Body of pancreas (tissue), 4 donors: ENCODE measurements around the gene FAM184B. TPM values are rescaled to one million over a fixed set of nuclear protein-coding genes. Genes with fewer than 3 reads are reported as not detected.

Experiments
- ATAC-seq: fragments of 150-250 bp; one replicate; pipeline ENCODE4 v1.9.1; 2016
- DNase-seq, 4 donors: peaks; one replicate each; pipeline ENCODE4 v3.0.0-alpha.2; 2019
- H3K27ac ChIP-seq, 4 donors: fragments of 200-600 bp; sonication (generic); 1 replicate in 3 of 4; 2 replicates in 1 of 4; pipeline versions ENCODE4 v1.5.1 to v1.6.1; 2016 to 2019; ENCODE audit warnings: mild to moderate bottlenecking in 1 of 4, mixed read lengths in 1 of 4, moderate library complexity in 1 of 4
- H3K27me3 ChIP-seq, 2 donors: fragments of 200-600 bp; sonication (generic); one replicate each; pipeline ENCODE4 v1.6.0; 2016; ENCODE audit warnings: mild to moderate bottlenecking in 1 of 2
- H3K36me3 ChIP-seq, 2 donors: fragments of 200-600 bp; sonication (generic); replicated peaks in 1 of 2; 2 replicates each; pipeline ENCODE4 v1.5.1; 2016; ENCODE audit warnings: low read depth in 2 of 2; ENCODE audit not compliant: insufficient read depth in 1 of 2
- H3K4me1 ChIP-seq: fragments of 200-600 bp; sonication (generic); one replicate; pipeline ENCODE4 v1.6.0; 2016
- H3K4me3 ChIP-seq, 2 donors: fragments of 200-600 bp; sonication (generic); 1 replicate in 1 of 2; 2 replicates in 1 of 2; pipeline ENCODE4 v1.5.1; 2016 to 2019
- H3K9me3 ChIP-seq, 3 donors: fragments of 200-600 bp; sonication (generic); 1 replicate in 2 of 3; 2 replicates in 1 of 3; pipeline ENCODE4 v1.5.1; 2016
- POLR2A ChIP-seq, 3 donors: fragments of 450-650 bp; IDR thresholded peaks; one replicate each; pipeline ENCODE4 v1.6.1; 2016; ENCODE audit warnings: antibody characterized with exemption in 3 of 3, mild to moderate bottlenecking in 2 of 3
- WGBS, 2 donors: methylation state at CpG; one replicate each; pipeline ENCODE4 v1.1.5; 2017; 5-methylcytosine and 5-hydroxymethylcytosine counted together
- intact Hi-C: fragments of 100-400 bp; cut with DNase I; formaldehyde crosslinking; loops from one replicate; pipeline ENCODE4 v1.15.1; 2023
- total RNA-seq, 2 donors: library from RNA; depleted of rRNA; stranded (reverse); fragments of >200 nt; gene quantifications; one replicate each; pipeline ENCODE4 v1.1.0, GENCODE V29; 2016
- TF ChIP-seq, protein P1 (sequence below), 7 experiments: fragments of 450-650 bp in 4 of 7; fragments of 200-600 bp in 3 of 7; sonication (generic) in 3 of 7; IDR thresholded peaks; one replicate each; pipeline ENCODE4 v1.5.1; 2016 to 2019; ENCODE audit warnings: antibody characterized with exemption in 7 of 7

Gene FAM184B
- total RNA-seq, 2 donors from 2014 or later, result not detected

DNA sequence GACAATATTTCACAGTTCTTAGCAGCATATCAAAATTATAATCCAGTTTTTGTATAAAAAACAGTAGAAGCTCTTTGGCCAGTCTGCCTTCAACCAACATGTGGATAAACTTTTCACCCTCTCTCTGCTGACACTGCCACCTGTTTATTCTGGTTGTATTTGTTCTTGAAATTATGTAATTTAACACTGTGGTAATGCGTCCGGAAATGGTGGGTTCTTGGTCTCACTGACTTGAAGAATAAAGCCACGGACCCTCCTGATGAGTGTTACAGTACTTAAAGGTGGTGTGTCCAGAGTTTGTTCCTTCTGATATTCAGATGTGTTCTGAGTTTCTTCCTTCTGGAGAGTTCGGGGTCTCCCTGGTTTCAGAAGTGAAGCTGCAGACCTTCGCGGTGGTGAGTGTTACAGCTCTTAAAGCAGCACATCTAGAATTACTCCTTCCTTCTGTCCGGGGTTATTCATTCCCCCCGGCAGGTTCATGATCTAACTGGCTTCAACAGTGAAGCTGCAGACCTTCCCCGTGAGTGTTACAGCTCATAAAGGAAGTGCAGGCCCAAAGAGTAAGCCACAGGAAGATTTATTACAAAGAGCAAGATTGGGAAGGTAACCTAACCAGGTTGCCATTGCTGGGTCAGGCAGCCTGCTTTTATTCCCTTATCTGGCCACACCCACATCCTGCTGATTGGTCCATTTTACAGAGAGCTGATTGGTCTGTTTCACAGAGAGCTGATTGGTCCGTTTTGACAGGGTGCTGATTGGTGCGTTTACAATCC, 15.7 kb downstream of the FAM184B start:
- ATAC-seq, result no peak

DNA sequence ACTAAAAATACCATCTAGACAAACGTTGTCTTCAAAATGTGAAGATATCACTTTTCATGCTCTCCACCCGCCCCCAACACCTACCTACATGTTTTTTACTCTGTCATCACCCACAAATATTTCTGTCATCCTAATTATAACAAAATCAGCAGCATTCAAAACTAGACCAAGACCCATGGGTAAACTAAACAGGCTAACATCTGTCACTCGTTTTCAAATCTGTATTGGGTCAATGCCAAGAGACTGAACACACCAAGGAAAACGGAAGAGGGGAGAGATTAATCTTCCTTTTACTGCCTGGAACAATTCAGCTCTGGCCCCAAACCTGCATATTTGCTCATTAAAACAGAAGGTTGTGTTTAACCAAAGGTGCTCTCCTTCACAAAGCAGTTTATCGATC, 17.5 kb downstream of the FAM184B start:
- DNase-seq, result no peak
- H3K27me3 ChIP-seq, result no peaks in the 10 kb centered on the region
- no peak overlapping the region for H3K4me3 ChIP-seq
- intact Hi-C loops, result no loop called here
- ATAC-seq, result no peak
- TF ChIP-seq, protein P1, sequence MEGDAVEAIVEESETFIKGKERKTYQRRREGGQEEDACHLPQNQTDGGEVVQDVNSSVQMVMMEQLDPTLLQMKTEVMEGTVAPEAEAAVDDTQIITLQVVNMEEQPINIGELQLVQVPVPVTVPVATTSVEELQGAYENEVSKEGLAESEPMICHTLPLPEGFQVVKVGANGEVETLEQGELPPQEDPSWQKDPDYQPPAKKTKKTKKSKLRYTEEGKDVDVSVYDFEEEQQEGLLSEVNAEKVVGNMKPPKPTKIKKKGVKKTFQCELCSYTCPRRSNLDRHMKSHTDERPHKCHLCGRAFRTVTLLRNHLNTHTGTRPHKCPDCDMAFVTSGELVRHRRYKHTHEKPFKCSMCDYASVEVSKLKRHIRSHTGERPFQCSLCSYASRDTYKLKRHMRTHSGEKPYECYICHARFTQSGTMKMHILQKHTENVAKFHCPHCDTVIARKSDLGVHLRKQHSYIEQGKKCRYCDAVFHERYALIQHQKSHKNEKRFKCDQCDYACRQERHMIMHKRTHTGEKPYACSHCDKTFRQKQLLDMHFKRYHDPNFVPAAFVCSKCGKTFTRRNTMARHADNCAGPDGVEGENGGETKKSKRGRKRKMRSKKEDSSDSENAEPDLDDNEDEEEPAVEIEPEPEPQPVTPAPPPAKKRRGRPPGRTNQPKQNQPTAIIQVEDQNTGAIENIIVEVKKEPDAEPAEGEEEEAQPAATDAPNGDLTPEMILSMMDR (IDR thresholded peaks at IDR 0.05), result no peak
- TF ChIP-seq POLR2A (IDR thresholded peaks at IDR 0.05), result no peak
- H3K9me3 ChIP-seq, result no peaks in the 10 kb centered on the region
- H3K36me3 ChIP-seq, result no peaks in the 10 kb centered on the region
- H3K4me1 ChIP-seq, result no peaks in the 10 kb centered on the region
- no peak overlapping the region for H3K27ac ChIP-seq
- 32 to 44% methylated on average over 5 of the region's 5 CpGs for WGBS, 2 donors

More for the DNA sequence above, 15.7 kb downstream of the FAM184B start:
- TF ChIP-seq, protein P1 (IDR thresholded peaks at IDR 0.05), result no peak
- TF ChIP-seq POLR2A (IDR thresholded peaks at IDR 0.05), result no peak
- no peaks in the 10 kb centered on the region for H3K4me1 ChIP-seq
- WGBS, 2 donors, result 72 to 81% methylated on average over 11 of the region's 11 CpGs
- no peak for DNase-seq
- no peaks in the 10 kb centered on the region for H3K36me3 ChIP-seq
- intact Hi-C loops, result no loop called here
- H3K9me3 ChIP-seq, result no peaks in the 10 kb centered on the region
- H3K27me3 ChIP-seq, result no peaks in the 10 kb centered on the region
- no peak overlapping the region for H3K4me3 ChIP-seq
- no peak overlapping the region for H3K27ac ChIP-seq

GRCh38 chr4:17763416-17763815, 18.0 kb downstream of the FAM184B start:
- ATAC-seq, result no peak
- intact Hi-C loops, result no loop called here
- no peaks in the 10 kb centered on the region for H3K36me3 ChIP-seq
- TF ChIP-seq, protein P1 (IDR thresholded peaks at IDR 0.05), result no peak
- TF ChIP-seq POLR2A (IDR thresholded peaks at IDR 0.05), result no peak
- H3K27ac ChIP-seq, result no peak overlapping the region
- no peaks in the 10 kb centered on the region for H3K27me3 ChIP-seq
- no peaks in the 10 kb centered on the region for H3K4me1 ChIP-seq
- 44 to 47% methylated on average over 3 of the region's 3 CpGs for WGBS, 2 donors
- no peak for DNase-seq
- no peak overlapping the region for H3K4me3 ChIP-seq
- no peaks in the 10 kb centered on the region for H3K9me3 ChIP-seq

- Histone ChIP-seq H3K27me3 (no peaks in the 10 kb centered on the region), H3K4me1 (no peaks in the 10 kb centered on the region), H3K4me3 (no peak overlapping the region), H3K9me3 (no peaks in the 10 kb centered on the region), H3K27ac (no peak overlapping the region), H3K36me3 (no peaks in the 10 kb centered on the region)
- 76 to 86% methylated on average over 1 of the region's 1 CpG for WGBS, 2 donors
- ATAC-seq, result no peak
- TF ChIP-seq POLR2A (IDR thresholded peaks at IDR 0.05), result no peak
- intact Hi-C loops, result no loop called here
- no peak for DNase-seq
Observed at GRCh38 chr4:17762726-17763125, 18.7 kb downstream of the FAM184B start.

- 39% methylated on average over 1 of the region's 1 CpG; no CpG with 5 or more reads in 1 of the 2 donors for WGBS, 2 donors
- TF ChIP-seq, protein P1 (IDR thresholded peaks at IDR 0.05), result no peak
- no peak for TF ChIP-seq POLR2A (IDR thresholded peaks at IDR 0.05)
- ATAC-seq (no peak), DNase-seq (no peak)
- Histone ChIP-seq H3K27me3 (no peaks in the 10 kb centered on the region), H3K9me3 (no peaks in the 10 kb centered on the region), H3K4me1 (no peaks in the 10 kb centered on the region), H3K27ac (no peak overlapping the region), H3K4me3 (no peak overlapping the region), H3K36me3 (no peaks in the 10 kb centered on the region)
- intact Hi-C loops, result no loop called here
Observed at GRCh38 chr4:17761062-17761461, 20.4 kb downstream of the FAM184B start.
